Jurkat, Clone E6-1 (cell line): Measurements from ENCODE around the gene AGBL4.

ENCODE experiments used
- DNase-seq: peaks from one replicate; pipeline ENCODE4 v3.0.0-alpha.2; 2011; ENCODE audit warnings: low read depth, low spot score
- H3K4me3 ChIP-seq: 2 replicates; pipeline ENCODE4 v1.5.1; 2011; ENCODE audit warnings: mild to moderate bottlenecking, low read length, control low read depth, moderate library complexity

The AGBL4 gene

DNA sequence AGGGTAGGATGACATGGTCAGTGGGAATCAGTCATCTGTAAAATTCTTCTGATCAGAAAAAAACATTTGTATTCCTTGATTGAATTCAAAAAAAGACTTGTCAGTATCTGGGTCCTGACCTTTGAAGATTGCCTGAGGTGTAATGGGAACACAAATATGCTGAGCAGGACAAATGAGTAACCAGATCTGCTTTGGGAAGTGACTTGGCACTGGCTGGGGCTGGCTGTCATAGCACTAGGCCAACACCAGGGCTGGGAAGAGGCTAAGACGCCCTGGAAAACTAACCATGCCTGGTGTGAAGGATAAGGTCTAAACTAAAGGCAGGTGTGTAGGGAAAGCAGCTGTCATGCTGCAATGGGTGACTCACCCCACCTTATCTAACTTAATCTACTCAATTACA lies 794.2 kb downstream of the AGBL4 start:
- no peak for DNase-seq
- no peak overlapping the region for H3K4me3 ChIP-seq

DNA sequence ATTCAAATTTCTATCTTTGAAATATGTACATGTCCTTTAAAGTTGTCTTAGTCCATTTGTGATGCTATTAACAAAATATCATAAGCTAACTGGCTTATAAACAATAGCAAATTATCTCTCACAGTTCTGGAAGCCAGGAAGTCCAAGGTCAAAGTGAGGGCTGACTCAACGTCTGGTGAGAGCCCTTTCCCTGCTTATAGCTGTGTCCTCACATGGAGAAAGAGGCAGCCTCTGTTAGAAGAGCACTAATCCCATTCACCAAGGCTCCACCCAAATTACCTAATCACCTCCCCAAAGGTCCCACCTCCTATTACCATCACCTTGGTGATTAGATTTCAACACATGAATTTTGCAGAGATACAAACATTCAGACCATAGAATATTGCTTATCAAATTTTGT lies 797.0 kb downstream of the AGBL4 start:
- DNase-seq, result no peak
- H3K4me3 ChIP-seq, result no peak overlapping the region

- H3K4me3 ChIP-seq, result no peak overlapping the region
- DNase-seq, result no peak
Measured at GRCh38 chr1:49225464-49225863, 798.3 kb downstream of the AGBL4 start.

DNA sequence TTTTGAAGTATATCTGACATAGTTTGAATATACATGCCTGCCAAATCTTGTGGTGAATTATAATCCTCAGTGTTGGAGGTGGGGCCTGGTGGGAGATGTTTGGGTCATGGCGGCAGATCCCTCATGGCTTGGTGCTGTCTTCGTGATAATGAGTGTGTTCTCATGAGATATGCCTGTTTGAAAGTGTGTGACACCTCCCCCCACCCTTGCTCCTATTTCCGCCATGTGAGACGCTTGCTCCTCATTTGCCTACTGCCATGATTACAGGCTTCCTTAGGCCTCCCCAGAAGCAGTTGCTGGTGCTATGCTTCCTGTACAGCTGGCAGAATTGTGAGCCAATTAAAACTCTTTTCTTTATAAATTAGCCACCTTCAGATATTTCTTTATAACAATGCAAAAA lies 810.5 kb downstream of the AGBL4 start:
- no peak overlapping the region for H3K4me3 ChIP-seq
- DNase-seq, result no peak

DNA sequence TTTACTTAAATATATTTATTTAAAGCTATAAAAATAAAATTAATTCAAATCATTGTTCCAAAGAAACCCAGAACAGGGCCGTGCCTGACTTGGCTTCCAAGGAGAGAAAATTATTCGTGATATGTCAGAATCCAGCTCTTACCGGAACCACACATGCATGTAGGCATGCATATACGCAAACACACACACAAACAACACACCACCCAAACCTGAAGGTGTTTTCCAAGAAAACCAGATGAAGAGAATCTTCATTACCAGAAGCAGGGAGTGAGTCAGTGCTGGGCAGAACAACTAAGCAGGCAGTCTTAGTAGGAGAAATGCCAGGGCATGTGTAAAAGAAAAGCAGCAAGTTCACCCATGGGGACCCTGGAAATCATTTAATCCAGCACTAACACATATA lies 815.0 kb downstream of the AGBL4 start:
- DNase-seq, result no peak
- no peak overlapping the region for H3K4me3 ChIP-seq

DNA sequence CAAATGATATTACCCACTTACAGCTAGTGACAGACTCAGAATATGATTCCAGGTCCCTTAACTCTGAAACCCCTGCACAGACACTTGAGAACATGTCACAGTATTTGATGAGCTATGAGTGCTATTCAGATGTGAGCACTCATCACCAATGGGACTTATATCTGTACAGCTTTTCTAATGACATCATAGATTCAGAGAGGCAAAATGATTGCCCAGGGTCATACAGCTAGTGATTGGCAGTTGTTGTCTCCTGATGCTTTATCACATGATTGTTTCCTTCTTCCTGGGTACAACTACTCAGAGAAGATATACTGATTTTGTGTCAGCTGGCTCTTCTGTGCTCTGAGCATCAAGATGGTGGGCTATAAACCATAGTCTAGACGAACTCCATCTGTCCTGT lies 819.0 kb downstream of the AGBL4 start:
- DNase-seq, result no peak
- H3K4me3 ChIP-seq, result no peak overlapping the region

DNA sequence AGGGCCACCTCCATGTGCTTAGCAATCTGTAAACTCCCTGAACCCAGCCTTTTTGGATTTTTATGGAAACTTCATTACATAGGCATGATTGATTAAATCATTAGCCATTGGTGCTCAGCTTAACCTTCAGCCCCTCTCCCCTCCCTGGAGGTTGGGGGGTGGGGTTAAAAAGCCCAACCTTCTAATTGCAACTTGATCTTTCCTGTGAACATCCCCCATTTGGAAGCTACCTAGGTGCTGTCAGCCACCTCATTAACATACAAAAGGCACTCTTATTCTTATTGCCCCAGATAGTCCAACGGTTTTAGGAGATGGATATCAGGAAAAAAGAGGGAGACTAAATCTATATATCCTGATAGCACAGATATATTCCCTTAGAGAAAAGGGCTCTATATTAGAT lies 823.0 kb downstream of the AGBL4 start:
- DNase-seq, result no peak

DNA sequence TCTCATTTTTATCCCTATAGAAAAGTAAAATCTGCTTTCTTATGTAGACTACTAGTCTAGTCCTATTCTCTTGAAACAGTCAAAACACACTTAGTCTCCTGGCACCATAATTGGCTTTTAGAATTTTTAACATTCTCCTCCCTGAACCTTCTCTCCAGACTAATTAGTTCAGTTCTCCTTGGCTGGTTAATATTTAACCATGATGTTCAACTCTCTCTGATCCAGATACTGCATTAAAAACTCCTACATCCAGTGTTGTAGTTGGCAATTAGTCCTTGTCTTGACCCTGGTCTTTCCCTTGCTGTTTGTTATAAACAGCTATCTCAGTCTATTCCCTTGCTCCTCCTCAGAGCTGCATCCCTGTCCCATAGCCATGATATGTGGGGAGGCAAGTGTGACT lies 824.2 kb downstream of the AGBL4 start:
- H3K4me3 ChIP-seq, result no peak overlapping the region
- DNase-seq, result no peak

More for the DNA sequence above, 823.0 kb downstream of the AGBL4 start:
- no peak overlapping the region for H3K4me3 ChIP-seq

GRCh38 chr1:49197081-49197480 lies 826.7 kb downstream of the AGBL4 start:
- no peak for DNase-seq
- no peak overlapping the region for H3K4me3 ChIP-seq

GRCh38 chr1:49190138-49190537 lies 833.6 kb downstream of the AGBL4 start:
- H3K4me3 ChIP-seq, result no peak overlapping the region
- DNase-seq, result no peak

- no peak for DNase-seq
- no peak overlapping the region for H3K4me3 ChIP-seq
Measured at GRCh38 chr1:49187056-49187455, 836.7 kb downstream of the AGBL4 start.

- no peak overlapping the region for H3K4me3 ChIP-seq
- no peak for DNase-seq
Measured at GRCh38 chr1:49185450-49185980, 838.2 kb downstream of the AGBL4 start.

- no peak overlapping the region for H3K4me3 ChIP-seq
- no peak for DNase-seq
Measured at GRCh38 chr1:49183489-49183888, 840.3 kb downstream of the AGBL4 start.

DNA sequence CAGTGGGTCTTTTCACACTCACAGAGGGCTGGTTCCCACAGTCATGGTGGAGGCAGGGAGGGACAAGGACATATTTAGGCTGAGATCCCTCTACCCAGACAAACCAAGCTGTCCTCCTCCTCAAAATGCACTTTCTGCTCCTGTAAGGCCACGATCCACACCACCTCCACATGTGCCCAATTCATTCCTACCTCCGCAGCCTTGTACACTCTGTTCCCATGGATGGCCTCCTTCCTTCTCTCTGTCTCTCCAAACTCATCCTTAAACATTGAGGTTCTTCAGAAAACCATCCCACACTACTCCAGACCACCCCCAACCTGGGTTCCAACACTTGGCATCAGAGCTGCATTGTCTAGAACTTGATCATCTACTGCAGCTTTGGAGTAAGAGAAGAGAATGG lies 842.7 kb downstream of the AGBL4 start:
- H3K4me3 ChIP-seq, result no peak overlapping the region
- no peak for DNase-seq

DNA sequence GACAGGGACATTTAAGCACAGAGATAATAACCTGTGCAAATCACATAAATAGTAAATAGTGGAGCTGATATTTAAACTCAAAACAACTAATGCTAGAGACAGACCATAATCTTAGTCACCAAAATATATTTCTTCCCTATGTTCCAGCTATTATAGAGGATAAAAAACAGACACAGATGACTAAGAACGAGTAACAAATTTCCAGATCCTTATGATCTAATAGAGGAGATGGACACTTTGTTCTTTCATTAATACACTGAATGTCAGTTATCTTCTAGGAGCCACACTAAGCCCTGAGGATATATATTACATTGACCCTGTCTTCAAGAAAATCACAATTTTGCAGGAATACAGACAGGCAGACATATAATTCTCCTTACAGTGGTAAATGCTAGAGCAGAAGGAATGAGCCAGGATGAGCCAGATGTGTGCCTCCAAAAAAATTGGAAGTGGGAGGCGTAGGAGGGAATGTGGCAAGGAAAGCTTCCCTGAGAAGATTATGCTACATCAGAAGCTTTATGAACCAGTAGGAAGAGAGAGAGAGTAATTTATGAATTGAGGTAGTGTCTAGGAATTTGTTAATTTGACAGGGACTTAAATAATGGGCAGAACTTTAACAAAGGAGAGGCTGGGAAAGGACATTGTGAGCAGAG lies 851.7 kb downstream of the AGBL4 start:
- DNase-seq, result no peak
- H3K4me3 ChIP-seq, result no peak overlapping the region

DNA sequence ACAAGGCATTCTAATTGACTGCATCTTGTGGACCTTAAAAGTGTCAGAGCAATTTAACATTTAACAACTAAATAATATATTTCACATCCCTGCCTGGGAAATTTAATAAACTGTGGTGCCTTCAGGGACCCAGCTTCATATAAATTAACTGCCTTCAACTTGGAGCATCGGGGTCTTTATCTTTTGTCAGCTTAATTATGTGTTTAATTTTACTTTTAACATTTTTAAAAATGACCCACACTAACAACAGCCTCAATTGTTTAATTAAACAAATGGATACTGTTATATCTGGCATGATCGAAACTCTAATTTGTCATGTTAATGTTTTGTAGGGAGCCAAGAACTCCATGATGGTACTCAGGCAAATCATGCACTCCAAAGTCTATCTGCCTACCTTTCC lies 857.7 kb downstream of the AGBL4 start:
- H3K4me3 ChIP-seq, result no peak overlapping the region
- DNase-seq, result no peak

- no peak for DNase-seq
- H3K4me3 ChIP-seq, result no peak overlapping the region
Measured at GRCh38 chr1:49163031-49163430, 860.7 kb downstream of the AGBL4 start.

- DNase-seq, result no peak
- no peak overlapping the region for H3K4me3 ChIP-seq
Measured at GRCh38 chr1:49160677-49161076, 863.1 kb downstream of the AGBL4 start.

DNA sequence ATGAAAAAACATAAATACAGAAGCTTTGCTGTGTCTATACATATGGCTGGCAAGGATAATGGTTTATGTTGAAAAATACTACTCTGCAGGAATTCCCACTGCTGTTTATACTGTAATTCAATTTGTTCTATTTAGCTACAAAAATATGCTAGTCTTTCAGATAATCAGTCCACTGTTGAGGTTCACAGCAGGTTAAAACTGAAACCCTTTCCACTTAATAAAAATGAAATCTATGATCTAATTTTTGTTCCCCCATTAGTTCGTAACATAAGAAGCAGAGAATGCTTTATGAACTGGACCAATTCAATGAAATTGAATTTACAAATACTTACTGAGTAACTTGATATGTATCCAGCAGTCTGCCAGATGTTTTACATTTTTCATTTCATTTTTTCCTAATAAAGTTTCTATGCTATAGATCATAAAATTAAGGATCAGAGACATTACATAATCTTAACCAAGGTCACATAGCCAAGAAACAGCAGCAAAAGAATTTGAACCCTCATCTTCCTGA lies 887.0 kb downstream of the AGBL4 start:
- no peak for DNase-seq
- no peak overlapping the region for H3K4me3 ChIP-seq

- DNase-seq, result no peak
- no peak overlapping the region for H3K4me3 ChIP-seq
Measured at GRCh38 chr1:49125746-49126145, 898.0 kb downstream of the AGBL4 start.

DNA sequence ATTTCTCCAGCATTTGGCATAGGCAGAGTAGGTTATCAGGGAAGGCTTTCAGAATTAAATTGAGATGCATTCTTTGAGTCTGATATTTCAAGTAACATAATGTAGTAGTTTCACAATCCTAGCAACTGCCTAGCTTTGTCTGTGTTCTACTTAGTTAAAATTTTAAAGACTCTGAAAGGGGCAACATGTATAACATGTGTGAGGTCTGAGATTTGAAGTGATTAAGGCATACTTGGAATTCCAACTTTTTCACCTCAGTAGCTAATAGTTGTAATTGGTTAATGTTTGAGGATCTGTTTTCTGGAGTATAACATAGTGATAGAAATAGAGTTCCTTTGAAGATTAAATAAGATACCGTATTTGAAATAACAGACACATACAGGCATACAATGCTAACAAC lies 911.8 kb downstream of the AGBL4 start:
- H3K4me3 ChIP-seq, result no peak overlapping the region
- DNase-seq, result no peak
